Measurements from ENCODE around the gene MEOX1. TPM values are rescaled to one million over a fixed set of nuclear protein-coding genes. Genes with fewer than 3 reads are reported as not detected.

Gene MEOX1
- total and polyA plus RNA-seq, 2 donors (not counting 1 experiment from before 2014, with no cell fraction given), result not detected

GRCh38 chr17:43609613-43610385 is 51.9 kb downstream of the MEOX1 start:
- Histone ChIP-seq H3K9me3 (ENCODE audit: control extremely low read depth in 1 of 3, control insufficient read depth in 2 of 3, insufficient read depth in 1 of 3, low read length in 2 of 3) (peaks cover 0 to 12% (median 0%) of the 10 kb centered on the region in 3 donors), H3K27me3 (replicated peaks in 1 of 4; ENCODE audit: control extremely low read depth in 1 of 4, control insufficient read depth in 3 of 4, insufficient read depth in 4 of 4, low read length in 3 of 4) (peaks cover 0 to 6% (median 1%) of the 10 kb centered on the region in 4 experiments), H3K36me3 (replicated peaks in 1 of 2; ENCODE audit: control extremely low read depth in 1 of 2, control insufficient read depth in 1 of 2, extremely low read depth in 1 of 2, insufficient read depth in 2 of 2, low read length in 1 of 2) (no peaks in the 10 kb centered on the region), H3K79me2 (ENCODE audit: control insufficient read depth, insufficient read depth, low read length) (no peaks in the 10 kb centered on the region), H4K20me1 (ENCODE audit: control insufficient read depth, insufficient read depth, low read length, poor library complexity, severe bottlenecking) (no peaks in the 10 kb centered on the region), H3K9ac (ENCODE audit: low read length) (no peak overlapping the region), H3K4me2 (replicated peaks; ENCODE audit: low read depth, low read length, poor library complexity, severe bottlenecking) (no peak overlapping the region), H3K27ac (ENCODE audit: low read length in 2 of 2) (no peak overlapping the region), H3K4me3 (ENCODE audit: control extremely low read depth in 1 of 5, extremely low read depth in 1 of 5, insufficient read depth in 1 of 5, low read depth in 2 of 5, low read length in 4 of 5) (no peak overlapping the region), H3K4me1 (ENCODE audit: control insufficient read depth in 2 of 2, insufficient read depth in 2 of 2, low read length in 2 of 2) (no peaks in the 10 kb centered on the region), H2AFZ (ENCODE audit: insufficient read depth, low read depth, low read length, poor library complexity, severe bottlenecking) (no peak overlapping the region)
- Mint-ChIP-seq H3K27me3 (peaks cover 11% of the 10 kb centered on the region), H3K27ac (no peak overlapping the region), H3K4me1 (peaks cover 1% of the 10 kb centered on the region), H3K9me3 (ENCODE audit: insufficient read depth) (no peaks in the 10 kb centered on the region), H3K4me3 (no peak overlapping the region)
- ChIA-PET POLR2A (no interaction called here), CTCF (interaction anchor here (0.7 to 1.6 kb wide), 3 partner anchors 9 to 150 kb away, joined by 3 to 6 read pairs (median 3); no protein-coding TSS in a partner anchor)
- TF ChIP-seq CTCF (IDR thresholded peaks at IDR 0.05), result no peak
- no peak for TF ChIP-seq EZH2 (IDR thresholded peaks at IDR 0.05; ENCODE audit: borderline replicate concordance, insufficient read depth, low read depth, low read length, poor library complexity, severe bottlenecking)
- DNase-seq (no peak), ATAC-seq (ENCODE audit: low read depth) (no peak)
- 93% methylated on average over 3 of the region's 6 CpGs for WGBS (ENCODE audit: insufficient coverage)
- intact Hi-C loops (cut with micrococcal nuclease), result no loop called here

DNA sequence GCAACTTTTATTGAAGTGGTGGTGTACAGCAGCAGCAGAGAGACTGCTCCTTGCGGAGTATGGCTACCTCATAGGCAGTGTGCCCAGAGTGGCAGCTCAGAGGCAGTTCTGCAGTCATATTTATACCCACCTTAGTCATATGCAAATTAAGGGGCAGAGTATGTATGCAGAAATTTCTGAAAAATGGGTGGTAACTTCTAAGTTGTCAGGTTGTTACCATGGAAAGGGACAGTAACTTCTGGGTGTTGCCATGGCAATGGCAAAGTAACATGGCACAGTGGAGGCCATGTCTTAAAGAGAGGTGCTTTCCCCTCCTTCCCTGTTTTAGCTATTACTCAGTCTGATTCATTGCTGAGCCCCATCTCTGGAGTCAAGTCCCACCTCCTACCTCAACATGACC is 53.4 kb downstream of the MEOX1 start:
- Mint-ChIP-seq H3K9me3 (ENCODE audit: insufficient read depth) (no peaks in the 10 kb centered on the region), H3K27ac (no peak overlapping the region), H3K4me1 (peaks cover 6% of the 10 kb centered on the region), H3K27me3 (peaks cover 6% of the 10 kb centered on the region), H3K4me3 (no peak overlapping the region)
- Histone ChIP-seq H4K20me1 (ENCODE audit: control insufficient read depth, insufficient read depth, low read length, poor library complexity, severe bottlenecking) (no peaks in the 10 kb centered on the region), H3K36me3 (replicated peaks in 1 of 2; ENCODE audit: control extremely low read depth in 1 of 2, control insufficient read depth in 1 of 2, extremely low read depth in 1 of 2, insufficient read depth in 2 of 2, low read length in 1 of 2) (no peaks in the 10 kb centered on the region), H3K4me2 (replicated peaks; ENCODE audit: low read depth, low read length, poor library complexity, severe bottlenecking) (no peak overlapping the region), H3K27ac (ENCODE audit: low read length in 2 of 2) (no peak overlapping the region), H3K4me1 (ENCODE audit: control insufficient read depth in 2 of 2, insufficient read depth in 2 of 2, low read length in 2 of 2) (no peaks in the 10 kb centered on the region), H3K79me2 (ENCODE audit: control insufficient read depth, insufficient read depth, low read length) (no peaks in the 10 kb centered on the region), H3K4me3 (ENCODE audit: control extremely low read depth in 1 of 5, extremely low read depth in 1 of 5, insufficient read depth in 1 of 5, low read depth in 2 of 5, low read length in 4 of 5) (no peak overlapping the region), H3K27me3 (replicated peaks in 1 of 4; ENCODE audit: control extremely low read depth in 1 of 4, control insufficient read depth in 3 of 4, insufficient read depth in 4 of 4, low read length in 3 of 4) (peaks cover 0 to 6% (median 0%) of the 10 kb centered on the region in 4 experiments), H2AFZ (ENCODE audit: insufficient read depth, low read depth, low read length, poor library complexity, severe bottlenecking) (no peak overlapping the region), H3K9ac (ENCODE audit: low read length) (no peak overlapping the region), H3K9me3 (ENCODE audit: control extremely low read depth in 1 of 3, control insufficient read depth in 2 of 3, insufficient read depth in 1 of 3, low read length in 2 of 3) (peaks cover 0 to 12% (median 0%) of the 10 kb centered on the region in 3 donors)
- ATAC-seq (ENCODE audit: low read depth) (peak; percentile 17), DNase-seq (peak; percentile 17)
- CTCF ChIA-PET, result interaction anchor here (1.2 kb wide), 1 partner anchor 30 kb away, joined by 3 read pairs; no protein-coding TSS in a partner anchor
- TF ChIP-seq CTCF (IDR thresholded peaks at IDR 0.05) (no peak), EZH2 (IDR thresholded peaks at IDR 0.05; ENCODE audit: borderline replicate concordance, insufficient read depth, low read depth, low read length, poor library complexity, severe bottlenecking) (no peak)
- no CpG with 5 or more reads among the region's 1 CpG for WGBS (ENCODE audit: insufficient coverage)
- intact Hi-C loops (cut with micrococcal nuclease), result no loop called here
- POLR2A ChIA-PET, result no interaction called here
